ENCODE data around the gene GPR63. TPM values are rescaled to one million over a fixed set of nuclear protein-coding genes. Genes with fewer than 3 reads are reported as not detected.

The GPR63 gene
- total and polyA plus RNA-seq, 2 of the 4 experiments (the other 2 are of a cell fraction), result 0.36 to 0.44 TPM

DNA sequence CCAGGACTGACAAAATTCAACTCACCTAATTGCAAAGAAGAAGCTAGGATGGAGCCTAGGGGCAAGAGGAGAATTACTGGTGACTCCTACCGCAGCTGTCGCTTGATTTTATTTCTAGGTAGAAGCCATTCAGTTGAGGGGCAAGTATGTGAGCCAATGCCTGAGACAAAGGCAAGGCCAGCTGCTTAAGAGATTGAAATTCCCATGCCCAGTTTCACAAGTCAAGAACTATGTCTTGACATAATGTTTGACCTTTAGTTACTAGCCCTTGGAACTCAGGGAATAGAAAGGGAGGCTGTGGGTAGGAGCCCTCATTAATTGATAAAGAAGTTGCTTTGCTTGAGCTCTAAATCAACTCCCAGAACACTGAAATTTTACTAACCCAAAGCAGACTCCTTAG is 54.0 kb downstream of the GPR63 start:
- Histone ChIP-seq H3K9me1 (ENCODE audit: insufficient read depth, low read length) (no peaks in the 10 kb centered on the region), H4K20me1 (ENCODE audit: insufficient read depth, low read length) (no peaks in the 10 kb centered on the region), H3K4me2 (ENCODE audit: low read depth, low read length) (no peak overlapping the region), H2AFZ (replicated peaks; ENCODE audit: low read length, poor library complexity) (no peak overlapping the region), H3K18ac (ENCODE audit: low read depth, low read length) (no peak overlapping the region), H2AK9ac (replicated peaks; ENCODE audit: low read depth, low read length, poor library complexity) (no peak overlapping the region), H4K5ac (ENCODE audit: low read depth, low read length) (no peak overlapping the region), H3K56ac (ENCODE audit: extremely low read depth, insufficient read depth, low read length) (no peak overlapping the region), H3K9ac (ENCODE audit: low read depth, low read length) (no peak overlapping the region), H3K9me3 (ENCODE audit: control insufficient read depth, insufficient read depth, low read length) (no peaks in the 10 kb centered on the region), H3K36me3 (ENCODE audit: control insufficient read depth, insufficient read depth, low read length) (no peaks in the 10 kb centered on the region), H4K91ac (ENCODE audit: insufficient read depth, low read depth, low read length) (no peak overlapping the region), H3K27ac (ENCODE audit: insufficient read depth, low read length) (no peak overlapping the region), H3K79me1 (ENCODE audit: low read depth in 1 of 2, low read length in 2 of 2) (no peaks in the 10 kb centered on the region), H2BK120ac (ENCODE audit: low read depth, low read length) (no peak overlapping the region), H2BK20ac (ENCODE audit: low read depth, low read length) (no peak overlapping the region), H3K4ac (ENCODE audit: low read depth, low read length) (no peak overlapping the region), H4K8ac (ENCODE audit: low read depth in 2 of 2, low read length in 2 of 2) (no peak overlapping the region), H3K4me1 (ENCODE audit: control insufficient read depth, insufficient read depth, low read length) (no peaks in the 10 kb centered on the region), H3K27me3 (ENCODE audit: control insufficient read depth, insufficient read depth, low read length) (no peaks in the 10 kb centered on the region; the same call in 1 of the 2 replicates), H3K14ac (replicated peaks; ENCODE audit: low read depth, low read length) (no peak overlapping the region), H2BK5ac (ENCODE audit: low read depth, low read length, poor library complexity, severe bottlenecking) (no peak overlapping the region), H3K23ac (ENCODE audit: low read depth, low read length) (no peak overlapping the region), H3K4me3 (ENCODE audit: insufficient read depth, low read depth, low read length) (no peak overlapping the region), H2AK5ac (ENCODE audit: low read depth, low read length) (no peak overlapping the region), H2BK15ac (ENCODE audit: low read depth, low read length) (no peak overlapping the region)
- no peak for ATAC-seq (ENCODE audit: low read depth)
- no peak for TF ChIP-seq RCOR1 (IDR thresholded peaks at IDR 0.05; ENCODE audit: insufficient replicate concordance, low read length)
- TF ChIP-seq NFE2L2 (IDR thresholded peaks at IDR 0.05; ENCODE audit: low read depth, low read length), result no peak
- TF ChIP-seq MAZ (IDR thresholded peaks at IDR 0.05; ENCODE audit: borderline replicate concordance, low read depth, low read length), result no peak
- TF ChIP-seq CEBPB (IDR thresholded peaks at IDR 0.05; ENCODE audit: low read depth, low read length), result no peak
- TF ChIP-seq, protein P1, sequence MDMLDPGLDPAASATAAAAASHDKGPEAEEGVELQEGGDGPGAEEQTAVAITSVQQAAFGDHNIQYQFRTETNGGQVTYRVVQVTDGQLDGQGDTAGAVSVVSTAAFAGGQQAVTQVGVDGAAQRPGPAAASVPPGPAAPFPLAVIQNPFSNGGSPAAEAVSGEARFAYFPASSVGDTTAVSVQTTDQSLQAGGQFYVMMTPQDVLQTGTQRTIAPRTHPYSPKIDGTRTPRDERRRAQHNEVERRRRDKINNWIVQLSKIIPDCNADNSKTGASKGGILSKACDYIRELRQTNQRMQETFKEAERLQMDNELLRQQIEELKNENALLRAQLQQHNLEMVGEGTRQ (IDR thresholded peaks at IDR 0.05; ENCODE audit: low read depth, low read length), result no peak
- TF ChIP-seq RAD21 (IDR thresholded peaks at IDR 0.05; ENCODE audit: low read length), result no peak
- TF ChIP-seq, protein P2, sequence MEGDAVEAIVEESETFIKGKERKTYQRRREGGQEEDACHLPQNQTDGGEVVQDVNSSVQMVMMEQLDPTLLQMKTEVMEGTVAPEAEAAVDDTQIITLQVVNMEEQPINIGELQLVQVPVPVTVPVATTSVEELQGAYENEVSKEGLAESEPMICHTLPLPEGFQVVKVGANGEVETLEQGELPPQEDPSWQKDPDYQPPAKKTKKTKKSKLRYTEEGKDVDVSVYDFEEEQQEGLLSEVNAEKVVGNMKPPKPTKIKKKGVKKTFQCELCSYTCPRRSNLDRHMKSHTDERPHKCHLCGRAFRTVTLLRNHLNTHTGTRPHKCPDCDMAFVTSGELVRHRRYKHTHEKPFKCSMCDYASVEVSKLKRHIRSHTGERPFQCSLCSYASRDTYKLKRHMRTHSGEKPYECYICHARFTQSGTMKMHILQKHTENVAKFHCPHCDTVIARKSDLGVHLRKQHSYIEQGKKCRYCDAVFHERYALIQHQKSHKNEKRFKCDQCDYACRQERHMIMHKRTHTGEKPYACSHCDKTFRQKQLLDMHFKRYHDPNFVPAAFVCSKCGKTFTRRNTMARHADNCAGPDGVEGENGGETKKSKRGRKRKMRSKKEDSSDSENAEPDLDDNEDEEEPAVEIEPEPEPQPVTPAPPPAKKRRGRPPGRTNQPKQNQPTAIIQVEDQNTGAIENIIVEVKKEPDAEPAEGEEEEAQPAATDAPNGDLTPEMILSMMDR (conservative IDR thresholded peaks at IDR 0.05; ENCODE audit: low read depth, low read length), result no peak
- TF ChIP-seq, protein P3, sequence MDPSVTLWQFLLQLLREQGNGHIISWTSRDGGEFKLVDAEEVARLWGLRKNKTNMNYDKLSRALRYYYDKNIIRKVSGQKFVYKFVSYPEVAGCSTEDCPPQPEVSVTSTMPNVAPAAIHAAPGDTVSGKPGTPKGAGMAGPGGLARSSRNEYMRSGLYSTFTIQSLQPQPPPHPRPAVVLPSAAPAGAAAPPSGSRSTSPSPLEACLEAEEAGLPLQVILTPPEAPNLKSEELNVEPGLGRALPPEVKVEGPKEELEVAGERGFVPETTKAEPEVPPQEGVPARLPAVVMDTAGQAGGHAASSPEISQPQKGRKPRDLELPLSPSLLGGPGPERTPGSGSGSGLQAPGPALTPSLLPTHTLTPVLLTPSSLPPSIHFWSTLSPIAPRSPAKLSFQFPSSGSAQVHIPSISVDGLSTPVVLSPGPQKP (IDR thresholded peaks at IDR 0.05; ENCODE audit: borderline replicate concordance, low read depth, low read length), result no peak
- TF ChIP-seq SMC3 (IDR thresholded peaks at IDR 0.05; ENCODE audit: low read depth, low read length), result no peak
- no peak for TF ChIP-seq CHD1 (IDR thresholded peaks at IDR 0.05; ENCODE audit: low read depth, low read length)
- no peak for TF ChIP-seq BHLHE40 (IDR thresholded peaks at IDR 0.05; ENCODE audit: low read depth, low read length)
- no peak for TF ChIP-seq RFX5 (IDR thresholded peaks at IDR 0.05; ENCODE audit: low read depth, low read length)
- TF ChIP-seq POLR2A (IDR thresholded peaks at IDR 0.05; ENCODE audit: low read depth, low read length), result no peak
- no peak for TF ChIP-seq MAFK (IDR thresholded peaks at IDR 0.05; ENCODE audit: low read depth, low read length)
- no peak for TF ChIP-seq MXI1 (IDR thresholded peaks at IDR 0.05; ENCODE audit: borderline replicate concordance, low read depth, low read length)
- no peak for TF ChIP-seq FOS (IDR thresholded peaks at IDR 0.05; ENCODE audit: low read depth, low read length)
- no TSS peak for BruUV-seq (replicated peaks)
- dilution Hi-C loops (cut with HindIII; ENCODE audit: low sequenced_read_pairs, unreplicated experiment) (no loop called here), intact Hi-C loops (cut with micrococcal nuclease) (no loop called here), in situ Hi-C loops (cut with MboI; ENCODE audit: low sequenced_read_pairs) (no loop called here)
- CTCF ChIA-PET, result no interaction called here
- POLR2A ChIA-PET (ENCODE audit: unreplicated experiment), result no interaction called here
- DNase-seq, result no peak
- whole genome bisulfite sequencing, 2 experiments (ENCODE audit: extremely low coverage in 2 of 2, insufficient read length in 1 of 2), result no CpG with 5 or more reads among the region's 2 CpGs
